HepG2 (cell line): Measurements from ENCODE around the gene MTMR10. TPM values are rescaled to one million over a fixed set of nuclear protein-coding genes. Genes with fewer than 3 reads are reported as not detected.

Experiments
- ARNT ChIP-seq: fragments of 450-650 bp; IDR thresholded peaks from 2 replicates; pipeline ENCODE4 v1.6.1; 2017
- CSRNP2 ChIP-seq: sonication (generic); formaldehyde crosslinking; conservative IDR thresholded peaks from 2 replicates; pipeline ENCODE4 v1.8.0; 2022; ENCODE audit warnings: low read depth, missing genetic modification reagents
- IKZF5 ChIP-seq: IDR thresholded peaks from 2 replicates; pipeline ENCODE4 v1.6.1; 2018; ENCODE audit warnings: missing genetic modification reagents, mild to moderate bottlenecking, missing compliant biosample characterization
- PLRG1 ChIP-seq: fragments of 450-650 bp; conservative IDR thresholded peaks from 2 replicates; pipeline ENCODE4 v1.6.1; 2016
- PTBP1 ChIP-seq: fragments of 200-400 bp; formaldehyde crosslinking; IDR thresholded peaks from 2 replicates; pipeline ENCODE4 v1.6.1; 2018; ENCODE audit warnings: low read length, low read depth; ENCODE audit not compliant: poor library complexity, severe bottlenecking
- RBFOX2 ChIP-seq: fragments of 200-400 bp; formaldehyde crosslinking; IDR thresholded peaks from 2 replicates; pipeline ENCODE4 v1.6.1; 2017; ENCODE audit warnings: low read depth, mild to moderate bottlenecking, low read length
- RNF2 ChIP-seq: fragments of 450-650 bp; conservative IDR thresholded peaks from 2 replicates; pipeline ENCODE4 v1.6.1; 2016; ENCODE audit warnings: low read depth
- SAP130 ChIP-seq: IDR thresholded peaks from 2 replicates; pipeline ENCODE4 v1.6.1; 2016; ENCODE audit warnings: low read depth
- SP1 ChIP-seq, 2 experiments: fragments of 450-650 bp in 1 of 2; sonication (generic) in 1 of 2; formaldehyde crosslinking in 1 of 2; IDR thresholded peaks; 2 replicates each; pipeline versions ENCODE4 v1.4.0 to v1.6.1; 2016 to 2020; ENCODE audit warnings: missing genetic modification reagents in 1 of 2
- TFE3 ChIP-seq: IDR thresholded peaks from 2 replicates; pipeline ENCODE4 v1.6.1; 2016
- ZNF251 ChIP-seq: sonication (generic); formaldehyde crosslinking; IDR thresholded peaks from 2 replicates; pipeline ENCODE4 v1.9.0; 2021; ENCODE audit warnings: mild to moderate bottlenecking, missing genetic modification reagents
- ZNF441 ChIP-seq: sonication (generic); formaldehyde crosslinking; IDR thresholded peaks from 2 replicates; pipeline ENCODE4 v1.7.0; 2021; ENCODE audit warnings: missing genetic modification reagents, borderline replicate concordance
- polyA plus RNA-seq, 8 experiments: library from polyadenylated mRNA; depleted of rRNA in 3 of 8; stranded (reverse) in 7 of 8; unstranded in 1 of 8; fragments of >200 nt; fragmentation: Illumina TruSeq in 4 of 8; extraction: Trizol in 4 of 8; gene quantifications; 2 replicates each; pipeline versions ENCODE4 v1.2.1 to v1.2.3, GENCODE V29; 2011 to 2016; ENCODE audit warnings: low read depth in 4 of 8, missing spikeins in 1 of 8, mixed read lengths in 1 of 8; ENCODE audit not compliant: insufficient read depth in 1 of 8
- total RNA-seq, 5 experiments: library from RNA; depleted of rRNA; stranded (reverse); fragments of >200 nt; fragmentation: Illumina TruSeq; extraction: Trizol; gene quantifications; 2 replicates each; pipeline ENCODE4 v1.2.3, GENCODE V29; 2016; ENCODE audit warnings: low read depth in 1 of 5
- TF ChIP-seq, protein P1 (sequence below): conservative IDR thresholded peaks from 2 replicates; pipeline ENCODE4 v1.6.1; 2018; ENCODE audit warnings: missing genetic modification reagents
- TF ChIP-seq, protein P2 (sequence below): fragments of 450-650 bp; IDR thresholded peaks from 2 replicates; pipeline ENCODE4 v1.6.1; 2017; ENCODE audit warnings: mild to moderate bottlenecking
- TF ChIP-seq, protein P3 (sequence below): sonication (generic); formaldehyde crosslinking; IDR thresholded peaks from 2 replicates; pipeline ENCODE4 v1.5.1; 2020; ENCODE audit warnings: mild to moderate bottlenecking, missing genetic modification reagents, borderline replicate concordance

Gene MTMR10
- total and polyA plus RNA-seq, 2 of the 13 experiments (the other 11 are each of a cell fraction or from before 2014, with no cell fraction given), result 10.2 to 17.4 TPM

GRCh38 chr15:30903497-30904187, 87.8 kb downstream of the MTMR10 start, which contains the start of gene FAN1 (continued):
- TF ChIP-seq IKZF5, result peak; percentile 79
- peak; percentile 96 for TF ChIP-seq RNF2
- no peak for TF ChIP-seq ARNT
- peak; percentile 71 for TF ChIP-seq TFE3
- no peak for TF ChIP-seq SP1 (IDR thresholded peaks at IDR 0.05)
- peak; percentile 61; the same call in 1 of the 2 replicates for TF ChIP-seq SP1 (CRISPR knock-in tag; IDR thresholded peaks at IDR 0.05)
- no peak for TF ChIP-seq PTBP1
- TF ChIP-seq, protein P1, sequence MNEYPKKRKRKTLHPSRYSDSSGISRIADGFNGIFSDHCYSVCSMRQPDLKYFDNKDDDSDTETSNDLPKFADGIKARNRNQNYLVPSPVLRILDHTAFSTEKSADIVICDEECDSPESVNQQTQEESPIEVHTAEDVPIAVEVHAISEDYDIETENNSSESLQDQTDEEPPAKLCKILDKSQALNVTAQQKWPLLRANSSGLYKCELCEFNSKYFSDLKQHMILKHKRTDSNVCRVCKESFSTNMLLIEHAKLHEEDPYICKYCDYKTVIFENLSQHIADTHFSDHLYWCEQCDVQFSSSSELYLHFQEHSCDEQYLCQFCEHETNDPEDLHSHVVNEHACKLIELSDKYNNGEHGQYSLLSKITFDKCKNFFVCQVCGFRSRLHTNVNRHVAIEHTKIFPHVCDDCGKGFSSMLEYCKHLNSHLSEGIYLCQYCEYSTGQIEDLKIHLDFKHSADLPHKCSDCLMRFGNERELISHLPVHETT, result no peak
- peak; percentile 57; the same call in 1 of the 2 replicates for TF ChIP-seq ZNF251 (CRISPR knock-in tag)
- TF ChIP-seq CSRNP2 (CRISPR knock-in tag), result no peak
- TF ChIP-seq, protein P2, sequence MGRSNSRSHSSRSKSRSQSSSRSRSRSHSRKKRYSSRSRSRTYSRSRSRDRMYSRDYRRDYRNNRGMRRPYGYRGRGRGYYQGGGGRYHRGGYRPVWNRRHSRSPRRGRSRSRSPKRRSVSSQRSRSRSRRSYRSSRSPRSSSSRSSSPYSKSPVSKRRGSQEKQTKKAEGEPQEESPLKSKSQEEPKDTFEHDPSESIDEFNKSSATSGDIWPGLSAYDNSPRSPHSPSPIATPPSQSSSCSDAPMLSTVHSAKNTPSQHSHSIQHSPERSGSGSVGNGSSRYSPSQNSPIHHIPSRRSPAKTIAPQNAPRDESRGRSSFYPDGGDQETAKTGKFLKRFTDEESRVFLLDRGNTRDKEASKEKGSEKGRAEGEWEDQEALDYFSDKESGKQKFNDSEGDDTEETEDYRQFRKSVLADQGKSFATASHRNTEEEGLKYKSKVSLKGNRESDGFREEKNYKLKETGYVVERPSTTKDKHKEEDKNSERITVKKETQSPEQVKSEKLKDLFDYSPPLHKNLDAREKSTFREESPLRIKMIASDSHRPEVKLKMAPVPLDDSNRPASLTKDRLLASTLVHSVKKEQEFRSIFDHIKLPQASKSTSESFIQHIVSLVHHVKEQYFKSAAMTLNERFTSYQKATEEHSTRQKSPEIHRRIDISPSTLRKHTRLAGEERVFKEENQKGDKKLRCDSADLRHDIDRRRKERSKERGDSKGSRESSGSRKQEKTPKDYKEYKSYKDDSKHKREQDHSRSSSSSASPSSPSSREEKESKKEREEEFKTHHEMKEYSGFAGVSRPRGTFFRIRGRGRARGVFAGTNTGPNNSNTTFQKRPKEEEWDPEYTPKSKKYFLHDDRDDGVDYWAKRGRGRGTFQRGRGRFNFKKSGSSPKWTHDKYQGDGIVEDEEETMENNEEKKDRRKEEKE, result no peak
- TF ChIP-seq RBFOX2, result peak; percentile 93
- peak; percentile 94 for TF ChIP-seq SAP130 (CRISPR knock-in tag)
- TF ChIP-seq ZNF441 (CRISPR knock-in tag), result peak; percentile 93
- TF ChIP-seq, protein P3, sequence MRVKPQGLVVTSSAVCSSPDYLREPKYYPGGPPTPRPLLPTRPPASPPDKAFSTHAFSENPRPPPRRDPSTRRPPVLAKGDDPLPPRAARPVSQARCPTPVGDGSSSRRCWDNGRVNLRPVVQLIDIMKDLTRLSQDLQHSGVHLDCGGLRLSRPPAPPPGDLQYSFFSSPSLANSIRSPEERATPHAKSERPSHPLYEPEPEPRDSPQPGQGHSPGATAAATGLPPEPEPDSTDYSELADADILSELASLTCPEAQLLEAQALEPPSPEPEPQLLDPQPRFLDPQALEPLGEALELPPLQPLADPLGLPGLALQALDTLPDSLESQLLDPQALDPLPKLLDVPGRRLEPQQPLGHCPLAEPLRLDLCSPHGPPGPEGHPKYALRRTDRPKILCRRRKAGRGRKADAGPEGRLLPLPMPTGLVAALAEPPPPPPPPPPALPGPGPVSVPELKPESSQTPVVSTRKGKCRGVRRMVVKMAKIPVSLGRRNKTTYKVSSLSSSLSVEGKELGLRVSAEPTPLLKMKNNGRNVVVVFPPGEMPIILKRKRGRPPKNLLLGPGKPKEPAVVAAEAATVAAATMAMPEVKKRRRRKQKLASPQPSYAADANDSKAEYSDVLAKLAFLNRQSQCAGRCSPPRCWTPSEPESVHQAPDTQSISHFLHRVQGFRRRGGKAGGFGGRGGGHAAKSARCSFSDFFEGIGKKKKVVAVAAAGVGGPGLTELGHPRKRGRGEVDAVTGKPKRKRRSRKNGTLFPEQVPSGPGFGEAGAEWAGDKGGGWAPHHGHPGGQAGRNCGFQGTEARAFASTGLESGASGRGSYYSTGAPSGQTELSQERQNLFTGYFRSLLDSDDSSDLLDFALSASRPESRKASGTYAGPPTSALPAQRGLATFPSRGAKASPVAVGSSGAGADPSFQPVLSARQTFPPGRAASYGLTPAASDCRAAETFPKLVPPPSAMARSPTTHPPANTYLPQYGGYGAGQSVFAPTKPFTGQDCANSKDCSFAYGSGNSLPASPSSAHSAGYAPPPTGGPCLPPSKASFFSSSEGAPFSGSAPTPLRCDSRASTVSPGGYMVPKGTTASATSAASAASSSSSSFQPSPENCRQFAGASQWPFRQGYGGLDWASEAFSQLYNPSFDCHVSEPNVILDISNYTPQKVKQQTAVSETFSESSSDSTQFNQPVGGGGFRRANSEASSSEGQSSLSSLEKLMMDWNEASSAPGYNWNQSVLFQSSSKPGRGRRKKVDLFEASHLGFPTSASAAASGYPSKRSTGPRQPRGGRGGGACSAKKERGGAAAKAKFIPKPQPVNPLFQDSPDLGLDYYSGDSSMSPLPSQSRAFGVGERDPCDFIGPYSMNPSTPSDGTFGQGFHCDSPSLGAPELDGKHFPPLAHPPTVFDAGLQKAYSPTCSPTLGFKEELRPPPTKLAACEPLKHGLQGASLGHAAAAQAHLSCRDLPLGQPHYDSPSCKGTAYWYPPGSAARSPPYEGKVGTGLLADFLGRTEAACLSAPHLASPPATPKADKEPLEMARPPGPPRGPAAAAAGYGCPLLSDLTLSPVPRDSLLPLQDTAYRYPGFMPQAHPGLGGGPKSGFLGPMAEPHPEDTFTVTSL (CRISPR knock-in tag), result no peak
- no peak for TF ChIP-seq PLRG1
